Trophoblast cell (in vitro differentiated cells and primary cell): ENCODE results near the gene MAD2L2.
A peak's percentile ranks its signal among the peaks of the same experiment; 100 is the strongest.

ENCODE experiments used
- DNase-seq, 2 donors: peaks; one replicate each; pipeline ENCODE4 v3.0.0-alpha.2; 2016
- H2AFZ ChIP-seq: 2 replicates; pipeline ENCODE4 v1.6.1; 2013; ENCODE audit warnings: low read length, moderate library complexity, mild to moderate bottlenecking; ENCODE audit not compliant: insufficient read depth, poor library complexity
- H2AK5ac ChIP-seq: 2 replicates; pipeline ENCODE4 v1.6.1; 2013; ENCODE audit warnings: mild to moderate bottlenecking, low read length
- H2BK120ac ChIP-seq: 2 replicates; pipeline ENCODE4 v1.6.1; 2013; ENCODE audit warnings: low read length, mild to moderate bottlenecking, moderate library complexity; ENCODE audit not compliant: insufficient read depth, poor library complexity
- H2BK12ac ChIP-seq: 2 replicates; pipeline ENCODE4 v1.6.1; 2013; ENCODE audit warnings: mild to moderate bottlenecking, low read length, moderate library complexity
- H2BK5ac ChIP-seq: 2 replicates; pipeline ENCODE4 v1.6.1; 2013; ENCODE audit warnings: low read length, low read depth, moderate library complexity, mild to moderate bottlenecking; ENCODE audit not compliant: poor library complexity
- H3K14ac ChIP-seq: 2 replicates; pipeline ENCODE4 v1.6.1; 2013; ENCODE audit warnings: mild to moderate bottlenecking, low read length
- H3K18ac ChIP-seq: 2 replicates; pipeline ENCODE4 v1.6.1; 2013; ENCODE audit warnings: mild to moderate bottlenecking, low read length
- H3K23ac ChIP-seq: 2 replicates; pipeline ENCODE4 v1.6.1; 2013; ENCODE audit warnings: low read length
- H3K27ac ChIP-seq: 2 replicates; pipeline ENCODE4 v1.5.1; 2013; ENCODE audit warnings: low read depth, mild to moderate bottlenecking, inconsistent platforms, low read length, moderate library complexity
- H3K27me3 ChIP-seq: 2 replicates; pipeline ENCODE4 v1.6.1; 2013; ENCODE audit warnings: inconsistent platforms, mild to moderate bottlenecking, low read length, moderate library complexity; ENCODE audit not compliant: insufficient read depth
- H3K36me3 ChIP-seq, 2 experiments: 1 replicate in 1 of 2; 2 replicates in 1 of 2; pipeline ENCODE4 v1.6.1; 2013; ENCODE audit warnings: low read length in 2 of 2, mild to moderate bottlenecking in 2 of 2, moderate library complexity in 1 of 2; ENCODE audit not compliant: insufficient read depth in 2 of 2, control insufficient read depth in 1 of 2
- H3K4ac ChIP-seq: 2 replicates; pipeline ENCODE4 v1.6.1; 2013; ENCODE audit warnings: low read depth, mild to moderate bottlenecking, low read length, moderate library complexity
- H3K4me1 ChIP-seq, 2 experiments: 1 replicate in 1 of 2; 2 replicates in 1 of 2; pipeline ENCODE4 v1.6.1; 2013; ENCODE audit warnings: low read length in 2 of 2, mild to moderate bottlenecking in 2 of 2, moderate library complexity in 1 of 2; ENCODE audit not compliant: insufficient read depth in 2 of 2, control insufficient read depth in 1 of 2
- H3K4me2 ChIP-seq: 2 replicates; pipeline ENCODE4 v1.6.1; 2013; ENCODE audit warnings: inconsistent platforms, mild to moderate bottlenecking, low read length, moderate library complexity
- H3K4me3 ChIP-seq: 2 replicates; pipeline ENCODE4 v1.5.1; 2013; ENCODE audit warnings: mild to moderate bottlenecking, low read depth, low read length, inconsistent platforms
- H3K79me1 ChIP-seq: one replicate; pipeline ENCODE4 v1.6.1; 2013; ENCODE audit warnings: low read length
- H3K79me2 ChIP-seq: 2 replicates; pipeline ENCODE4 v1.6.1; 2013; ENCODE audit warnings: low read length, mild to moderate bottlenecking; ENCODE audit not compliant: control insufficient read depth, insufficient read depth, poor library complexity
- H3K9ac ChIP-seq: 2 replicates; pipeline ENCODE4 v1.6.1; 2013; ENCODE audit warnings: mild to moderate bottlenecking, low read length
- H3K9me3 ChIP-seq: 2 replicates; pipeline ENCODE4 v1.6.1; 2013; ENCODE audit warnings: low read depth, mild to moderate bottlenecking, control low read depth, inconsistent platforms, low read length; ENCODE audit not compliant: insufficient read depth
- H4K12ac ChIP-seq: 2 replicates; pipeline ENCODE4 v1.6.1; 2013; ENCODE audit warnings: low read depth, mild to moderate bottlenecking, low read length, moderate library complexity
- H4K8ac ChIP-seq: 2 replicates; pipeline ENCODE4 v1.6.1; 2013; ENCODE audit warnings: low read depth, mild to moderate bottlenecking, low read length, moderate library complexity
- H4K91ac ChIP-seq: one replicate; pipeline ENCODE4 v1.6.1; 2013; ENCODE audit warnings: low read depth, mild to moderate bottlenecking, low read length, moderate library complexity
- WGBS: extraction: QIAGEN DNeasy Blood & Tissue Kit; methylation state at CpG from one replicate; pipeline ENCODE4 v1.1.7; 2013; ENCODE audit warnings: missing lambda C conversion rate; ENCODE audit not compliant: insufficient read length, insufficient coverage; ENCODE audit errors: extremely low coverage; 5-methylcytosine and 5-hydroxymethylcytosine counted together

MAD2L2 gene

GRCh38 chr1:11708554-11709350 is 27.8 kb upstream of the MAD2L2 start:
- Histone ChIP-seq H3K18ac (no peak overlapping the region), H3K79me2 (no peaks in the 10 kb centered on the region)

GRCh38 chr1:11707621-11708276 is 26.8 kb upstream of the MAD2L2 start:
- Histone ChIP-seq H3K14ac (no peak overlapping the region), H3K4me2 (no peak overlapping the region), H3K27ac (no peak overlapping the region), H3K18ac (no peak overlapping the region), H3K9me3 (peaks cover 3% of the 10 kb centered on the region), H3K79me2 (no peaks in the 10 kb centered on the region), H2BK120ac (no peak overlapping the region), H3K9ac (no peak overlapping the region), H4K8ac (no peak overlapping the region), H4K91ac (no peak overlapping the region), H2BK12ac (no peak overlapping the region), H2BK5ac (no peak overlapping the region), H2AFZ (no peak overlapping the region), H3K4me1 (no peaks in the 10 kb centered on the region), H2AK5ac (no peak overlapping the region), H3K23ac (no peak overlapping the region), H3K36me3 (no peaks in the 10 kb centered on the region), H3K4me3 (peak overlapping the region; percentile 23), H4K12ac (no peak overlapping the region), H3K4ac (no peak overlapping the region), H3K79me1 (no peaks in the 10 kb centered on the region), H3K27me3 (no peaks in the 10 kb centered on the region)
- DNase-seq: no peak
- WGBS: no CpG with 5 or more reads among the region's 17 CpGs

More at GRCh38 chr1:11708554-11709350, 27.8 kb upstream of the MAD2L2 start:
- Histone ChIP-seq H3K23ac (no peak overlapping the region), H4K91ac (no peak overlapping the region), H4K12ac (no peak overlapping the region), H3K36me3 (no peaks in the 10 kb centered on the region), H2AK5ac (no peak overlapping the region), H2BK12ac (no peak overlapping the region), H2BK120ac (no peak overlapping the region), H3K9ac (no peak overlapping the region), H2BK5ac (no peak overlapping the region), H3K79me1 (no peaks in the 10 kb centered on the region), H3K4me1 (no peaks in the 10 kb centered on the region), H3K4ac (no peak overlapping the region), H3K14ac (no peak overlapping the region), H4K8ac (no peak overlapping the region), H2AFZ (no peak overlapping the region), H3K9me3 (peaks cover 3% of the 10 kb centered on the region), H3K4me2 (no peak overlapping the region), H3K27me3 (no peaks in the 10 kb centered on the region), H3K27ac (no peak overlapping the region), H3K4me3 (no peak overlapping the region)
- no peak for DNase-seq
- WGBS: no CpG with 5 or more reads among the region's 11 CpGs

GRCh38 chr1:11706292-11706691 is 25.3 kb upstream of the MAD2L2 start:
- no CpG with 5 or more reads among the region's 14 CpGs for WGBS
- DNase-seq: no peak
- Histone ChIP-seq H3K4me1 (no peaks in the 10 kb centered on the region), H3K79me2 (no peaks in the 10 kb centered on the region), H4K8ac (no peak overlapping the region), H3K9me3 (peaks cover 6% of the 10 kb centered on the region), H2BK12ac (no peak overlapping the region), H3K4me3 (no peak overlapping the region), H2BK5ac (no peak overlapping the region), H3K27ac (no peak overlapping the region), H4K91ac (no peak overlapping the region), H2AK5ac (no peak overlapping the region), H3K9ac (no peak overlapping the region), H3K18ac (no peak overlapping the region), H3K4ac (no peak overlapping the region), H3K4me2 (no peak overlapping the region), H3K14ac (no peak overlapping the region), H3K27me3 (no peaks in the 10 kb centered on the region), H4K12ac (no peak overlapping the region), H2AFZ (no peak overlapping the region), H3K23ac (no peak overlapping the region), H2BK120ac (no peak overlapping the region), H3K79me1 (no peaks in the 10 kb centered on the region), H3K36me3 (no peaks in the 10 kb centered on the region)

GRCh38 chr1:11705596-11705995 is 24.6 kb upstream of the MAD2L2 start:
- Histone ChIP-seq H2BK5ac (no peak overlapping the region), H3K4me3 (no peak overlapping the region), H2AFZ (no peak overlapping the region), H3K27me3 (no peaks in the 10 kb centered on the region), H3K79me2 (no peaks in the 10 kb centered on the region), H4K91ac (no peak overlapping the region), H3K23ac (no peak overlapping the region), H3K4me1 (no peaks in the 10 kb centered on the region), H3K4me2 (no peak overlapping the region), H3K36me3 (no peaks in the 10 kb centered on the region), H3K79me1 (no peaks in the 10 kb centered on the region), H4K8ac (no peak overlapping the region), H3K4ac (no peak overlapping the region), H3K18ac (no peak overlapping the region), H4K12ac (no peak overlapping the region), H3K9ac (no peak overlapping the region), H2AK5ac (no peak overlapping the region), H2BK12ac (no peak overlapping the region), H3K9me3 (peaks cover 6% of the 10 kb centered on the region), H3K27ac (no peak overlapping the region), H3K14ac (no peak overlapping the region), H2BK120ac (no peak overlapping the region)
- WGBS: no CpG with 5 or more reads among the region's 9 CpGs
- DNase-seq: no peak
